ENCODE data around the gene KBTBD12.

KBTBD12 gene

DNA sequence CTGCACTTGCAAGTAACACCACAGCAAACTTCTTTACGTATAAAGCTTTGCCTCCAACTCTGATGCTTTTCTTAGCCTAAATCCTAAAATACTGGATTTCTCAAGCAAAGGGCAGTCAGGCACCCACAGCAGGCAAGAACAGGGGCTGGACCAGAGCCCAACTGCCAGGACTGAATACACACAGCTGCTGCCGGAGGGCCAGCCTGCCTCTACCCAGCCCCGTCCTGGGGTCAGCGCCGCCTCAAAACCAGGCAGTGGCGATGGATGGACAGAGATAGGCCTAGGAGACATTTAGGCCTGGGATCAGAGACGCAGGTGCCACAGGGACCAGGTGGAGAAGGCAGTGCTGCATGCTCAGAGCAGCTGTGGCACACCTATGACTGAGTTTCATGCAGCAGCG is 89.6 kb downstream of the KBTBD12 start:
- ATAC-seq (ENCODE audit: insufficient read depth, low read depth) (no peak), DNase-seq (no peak)
- no peak overlapping the region for H3K27ac ChIP-seq (ENCODE audit: low read length)
- H3K9me3 ChIP-seq (ENCODE audit: insufficient read depth, low read length, severe bottlenecking), result no peaks in the 10 kb centered on the region
- H4K20me1 ChIP-seq (ENCODE audit: insufficient read depth, low read length), result 0 out of 2 replicates have a peak, but pooled peaks cover 3% of the 10 kb centered on the region
- TF ChIP-seq CTCF (IDR thresholded peaks at IDR 0.05; ENCODE audit: borderline replicate concordance, extremely low read depth, low read length, poor library complexity, severe bottlenecking) (no peak), EZH2 (IDR thresholded peaks at IDR 0.05; ENCODE audit: borderline replicate concordance, low read depth, low read length, severe bottlenecking) (no peak)
- no peak overlapping the region for H3K4me2 ChIP-seq (ENCODE audit: insufficient read depth, low read length)
- no peak overlapping the region for H3K9ac ChIP-seq (ENCODE audit: low read depth, low read length)
- no peaks in the 10 kb centered on the region for H3K4me1 ChIP-seq (ENCODE audit: insufficient read depth, low read length)
- H2AFZ ChIP-seq (ENCODE audit: low read depth, low read length), result no peak overlapping the region
- no peaks in the 10 kb centered on the region for H3K79me2 ChIP-seq (ENCODE audit: insufficient read depth, low read length)
- H3K27me3 ChIP-seq (ENCODE audit: insufficient read depth, low read length, poor library complexity), result peaks cover 6% of the 10 kb centered on the region
- no peak overlapping the region for H3K4me3 ChIP-seq (ENCODE audit: low read depth in 1 of 2, low read length in 2 of 2)
- H3K36me3 ChIP-seq (ENCODE audit: insufficient read depth, low read length), result no peaks in the 10 kb centered on the region

- TF ChIP-seq CTCF (IDR thresholded peaks at IDR 0.05; ENCODE audit: borderline replicate concordance, extremely low read depth, low read length, poor library complexity, severe bottlenecking), result no peak
- no peak for TF ChIP-seq EZH2 (IDR thresholded peaks at IDR 0.05; ENCODE audit: borderline replicate concordance, low read depth, low read length, severe bottlenecking)
Observed at GRCh38 chr3:128006061-128007032, 91.3 kb downstream of the KBTBD12 start.

GRCh38 chr3:128007033-128007424 is 92.0 kb downstream of the KBTBD12 start:
- Histone ChIP-seq H3K9me3 (ENCODE audit: insufficient read depth, low read length, severe bottlenecking) (no peaks in the 10 kb centered on the region), H3K27me3 (ENCODE audit: insufficient read depth, low read length, poor library complexity) (peaks cover 6% of the 10 kb centered on the region), H3K4me1 (ENCODE audit: insufficient read depth, low read length) (no peaks in the 10 kb centered on the region), H3K79me2 (ENCODE audit: insufficient read depth, low read length) (no peaks in the 10 kb centered on the region), H4K20me1 (ENCODE audit: insufficient read depth, low read length) (no peaks in the 10 kb centered on the region), H3K36me3 (ENCODE audit: insufficient read depth, low read length) (no peaks in the 10 kb centered on the region), H3K4me2 (ENCODE audit: insufficient read depth, low read length) (no peak overlapping the region), H3K4me3 (ENCODE audit: low read depth in 1 of 2, low read length in 2 of 2) (no peak overlapping the region), H3K27ac (ENCODE audit: low read length) (no peak overlapping the region), H3K9ac (ENCODE audit: low read depth, low read length) (no peak overlapping the region), H2AFZ (ENCODE audit: low read depth, low read length) (no peak overlapping the region)
- no peak for TF ChIP-seq EZH2 (IDR thresholded peaks at IDR 0.05; ENCODE audit: borderline replicate concordance, low read depth, low read length, severe bottlenecking)
- DNase-seq (no peak), ATAC-seq (ENCODE audit: insufficient read depth, low read depth) (no peak)

More at GRCh38 chr3:128006061-128007032, 91.3 kb downstream of the KBTBD12 start:
- ATAC-seq (ENCODE audit: insufficient read depth, low read depth) (no peak), DNase-seq (no peak)
- no peak overlapping the region for H3K27ac ChIP-seq (ENCODE audit: low read length)
- no peaks in the 10 kb centered on the region for H3K9me3 ChIP-seq (ENCODE audit: insufficient read depth, low read length, severe bottlenecking)
- H3K9ac ChIP-seq (ENCODE audit: low read depth, low read length), result no peak overlapping the region
- 0 out of 2 replicates have a peak, but pooled peaks cover 3% of the 10 kb centered on the region for H4K20me1 ChIP-seq (ENCODE audit: insufficient read depth, low read length)
- H3K4me1 ChIP-seq (ENCODE audit: insufficient read depth, low read length), result no peaks in the 10 kb centered on the region
- H3K36me3 ChIP-seq (ENCODE audit: insufficient read depth, low read length), result no peaks in the 10 kb centered on the region
- no peak overlapping the region for H3K4me2 ChIP-seq (ENCODE audit: insufficient read depth, low read length)
- no peak overlapping the region for H2AFZ ChIP-seq (ENCODE audit: low read depth, low read length)
- H3K27me3 ChIP-seq (ENCODE audit: insufficient read depth, low read length, poor library complexity), result peaks cover 6% of the 10 kb centered on the region
- H3K4me3 ChIP-seq (ENCODE audit: low read depth in 1 of 2, low read length in 2 of 2), result no peak overlapping the region
- H3K79me2 ChIP-seq (ENCODE audit: insufficient read depth, low read length), result no peaks in the 10 kb centered on the region

All from DND-41 (cell line).